Measurements from ENCODE around the gene HMGXB3.
A peak's percentile ranks its signal among the peaks of the same experiment; 100 is the strongest.
"Not testable (repeated sequence)": the region's sequence is repeated elsewhere in the genome, so short reads cannot be mapped to it uniquely, and the experiment has no call there.

The HMGXB3 gene

GRCh38 chr5:150021491-150022157, 21.1 kb downstream of the HMGXB3 start:
- DNase-seq (ENCODE audit: low read depth): no peak

- no peak for DNase-seq (ENCODE audit: low read depth)
Measured at GRCh38 chr5:150022158-150022531, 21.6 kb downstream of the HMGXB3 start.

- no peak for DNase-seq (ENCODE audit: low read depth)
Measured at GRCh38 chr5:150022681-150023080, 22.1 kb downstream of the HMGXB3 start.

- DNase-seq (ENCODE audit: low read depth): no peak
Measured at GRCh38 chr5:150023136-150023535, 22.6 kb downstream of the HMGXB3 start.

GRCh38 chr5:150024346-150024984, 23.9 kb downstream of the HMGXB3 start:
- no peak for DNase-seq (ENCODE audit: low read depth)

DNA sequence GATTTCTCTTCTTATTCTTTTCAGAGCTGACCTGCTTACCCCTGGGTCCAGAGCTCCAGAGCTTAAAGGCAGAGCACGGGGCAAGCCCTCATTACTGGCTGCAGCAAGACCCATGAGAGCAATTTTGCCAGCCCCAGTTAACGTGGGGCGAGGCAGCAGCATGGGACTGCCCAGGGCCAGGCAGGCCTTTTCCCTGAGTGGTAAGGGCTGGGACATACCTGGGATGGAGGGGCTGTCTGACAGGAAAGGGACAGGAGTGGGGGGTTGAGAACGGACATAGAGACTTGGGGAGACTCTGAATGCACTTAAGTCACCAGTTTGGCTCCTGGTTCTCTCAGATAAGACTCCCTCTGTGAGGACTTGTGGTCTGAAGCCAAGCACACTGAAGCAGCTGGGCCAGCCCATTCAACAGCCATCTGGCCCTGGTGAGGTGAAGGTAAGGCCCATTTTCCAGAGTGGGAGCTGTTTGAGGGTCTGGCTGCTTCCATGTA, 26.2 kb downstream of the HMGXB3 start:
- no peak for DNase-seq (ENCODE audit: low read depth)

GRCh38 chr5:150028047-150028446, 27.5 kb downstream of the HMGXB3 start:
- not testable (repeated sequence) for DNase-seq (ENCODE audit: low read depth)

DNA sequence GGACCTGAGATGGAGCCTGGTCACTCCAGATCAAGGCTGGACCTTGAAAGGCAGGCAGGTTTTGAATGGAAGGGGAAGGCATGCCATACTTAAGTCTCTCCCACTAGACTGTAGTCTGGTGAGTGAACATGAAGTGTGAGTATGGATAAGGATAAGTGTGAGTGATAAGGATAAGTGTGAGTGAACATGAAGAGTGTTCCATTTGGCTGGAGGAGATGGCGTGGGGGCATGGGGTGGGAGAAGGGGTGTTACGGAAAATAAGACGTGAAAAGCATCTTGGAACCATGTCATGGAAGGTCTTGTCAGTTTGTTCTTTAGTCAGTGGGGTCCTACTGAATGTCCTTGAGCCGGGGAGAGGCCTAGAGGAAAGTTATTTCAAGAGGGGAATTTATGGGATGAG, 32.8 kb downstream of the HMGXB3 start:
- DNase-seq (ENCODE audit: low read depth): no peak

DNA sequence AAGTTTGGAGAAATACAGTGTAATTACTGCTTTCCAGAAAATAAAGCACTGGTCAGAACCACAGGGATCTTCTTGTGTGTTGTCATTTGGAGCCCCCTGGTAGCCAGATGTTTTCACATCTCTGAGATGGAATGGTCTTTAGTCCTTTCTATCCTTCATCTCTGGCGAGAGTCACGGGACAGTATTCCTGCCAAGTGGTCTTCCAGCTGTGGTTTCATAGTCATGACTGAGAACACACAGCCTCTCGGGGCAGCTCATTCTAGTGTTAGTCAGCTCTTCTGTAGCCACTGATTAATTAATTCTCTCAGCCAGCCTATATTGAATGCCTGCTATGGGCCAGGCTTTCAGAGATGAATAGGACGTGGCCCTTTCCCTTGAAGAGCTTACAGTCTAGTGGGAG, 34.1 kb downstream of the HMGXB3 start:
- no peak for DNase-seq (ENCODE audit: low read depth)

GRCh38 chr5:150035139-150035895, 34.8 kb downstream of the HMGXB3 start:
- no peak for DNase-seq (ENCODE audit: low read depth)

DNA sequence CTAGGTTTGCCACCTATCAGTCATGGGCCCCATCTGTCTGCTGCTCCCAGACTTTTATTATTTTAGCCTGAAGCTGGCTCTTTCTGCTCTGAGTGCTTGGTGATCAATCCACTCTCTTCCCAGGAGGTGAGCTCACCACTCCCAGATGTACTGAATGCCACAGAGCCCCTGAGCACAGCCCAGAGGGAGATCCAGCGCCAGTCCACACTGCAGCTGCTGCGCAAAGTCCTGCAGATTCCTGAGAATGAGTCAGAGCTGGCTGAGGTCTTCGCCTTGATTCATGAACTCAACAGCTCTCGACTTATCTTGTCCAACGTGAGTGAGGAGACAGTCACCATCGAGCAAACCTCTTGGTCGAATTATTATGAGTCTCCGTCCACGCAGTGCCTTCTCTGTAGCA, 36.0 kb downstream of the HMGXB3 start:
- DNase-seq (ENCODE audit: low read depth): peak; percentile 73

- no peak for DNase-seq (ENCODE audit: low read depth)
Measured at GRCh38 chr5:150038547-150038946, 38.0 kb downstream of the HMGXB3 start.

GRCh38 chr5:150042459-150042858, 41.9 kb downstream of the HMGXB3 start:
- no peak for DNase-seq (ENCODE audit: low read depth)

GRCh38 chr5:150043657-150044328, 43.3 kb downstream of the HMGXB3 start:
- DNase-seq (ENCODE audit: low read depth): no peak

DNA sequence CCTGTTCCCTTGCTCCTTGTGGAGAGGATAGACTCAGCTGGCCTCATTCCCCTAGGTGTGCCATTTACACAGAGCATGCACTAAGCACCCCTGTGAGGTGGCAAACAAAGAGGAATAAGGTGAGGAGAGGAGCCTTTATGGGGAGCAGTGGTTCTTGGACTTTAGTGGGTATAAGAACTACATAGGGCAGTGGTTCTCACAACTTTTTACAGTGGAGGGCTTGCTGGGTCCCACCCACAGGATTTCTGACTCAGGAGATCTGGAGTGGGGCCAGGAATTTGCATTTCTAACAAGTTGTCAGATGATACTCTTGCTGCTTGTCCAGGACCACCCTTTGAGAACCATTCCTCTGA, 43.8 kb downstream of the HMGXB3 start:
- DNase-seq (ENCODE audit: low read depth): no peak

- DNase-seq (ENCODE audit: low read depth): no peak
Measured at GRCh38 chr5:150044712-150045111, 44.2 kb downstream of the HMGXB3 start.

- DNase-seq (ENCODE audit: low read depth): no peak
Measured at GRCh38 chr5:150045549-150045948, 45.0 kb downstream of the HMGXB3 start.

DNA sequence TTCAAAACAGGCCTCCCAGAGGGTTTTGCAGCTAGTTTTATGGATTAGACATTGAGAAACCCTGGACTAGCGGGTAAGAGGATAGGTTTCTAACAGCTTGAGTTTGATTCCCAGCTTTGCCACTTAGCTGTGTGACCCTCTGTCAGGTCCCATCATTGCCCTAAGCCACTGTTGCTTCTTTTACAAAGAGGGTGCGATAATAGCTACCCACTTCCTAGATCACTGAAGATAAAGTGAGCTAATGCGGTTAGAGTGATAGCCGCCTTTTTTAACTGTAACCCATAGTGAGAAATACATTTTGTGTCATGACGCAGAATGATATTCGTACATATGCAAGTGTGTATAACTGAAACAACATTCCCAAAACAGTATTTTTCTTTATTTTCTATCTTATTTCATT, 45.5 kb downstream of the HMGXB3 start:
- no peak for DNase-seq (ENCODE audit: low read depth)

GRCh38 chr5:150050172-150050811, 49.8 kb downstream of the HMGXB3 start:
- DNase-seq (ENCODE audit: low read depth): not testable (repeated sequence)

GRCh38 chr5:150051657-150052195, 51.2 kb downstream of the HMGXB3 start:
- no peak for DNase-seq (ENCODE audit: low read depth)

DNA sequence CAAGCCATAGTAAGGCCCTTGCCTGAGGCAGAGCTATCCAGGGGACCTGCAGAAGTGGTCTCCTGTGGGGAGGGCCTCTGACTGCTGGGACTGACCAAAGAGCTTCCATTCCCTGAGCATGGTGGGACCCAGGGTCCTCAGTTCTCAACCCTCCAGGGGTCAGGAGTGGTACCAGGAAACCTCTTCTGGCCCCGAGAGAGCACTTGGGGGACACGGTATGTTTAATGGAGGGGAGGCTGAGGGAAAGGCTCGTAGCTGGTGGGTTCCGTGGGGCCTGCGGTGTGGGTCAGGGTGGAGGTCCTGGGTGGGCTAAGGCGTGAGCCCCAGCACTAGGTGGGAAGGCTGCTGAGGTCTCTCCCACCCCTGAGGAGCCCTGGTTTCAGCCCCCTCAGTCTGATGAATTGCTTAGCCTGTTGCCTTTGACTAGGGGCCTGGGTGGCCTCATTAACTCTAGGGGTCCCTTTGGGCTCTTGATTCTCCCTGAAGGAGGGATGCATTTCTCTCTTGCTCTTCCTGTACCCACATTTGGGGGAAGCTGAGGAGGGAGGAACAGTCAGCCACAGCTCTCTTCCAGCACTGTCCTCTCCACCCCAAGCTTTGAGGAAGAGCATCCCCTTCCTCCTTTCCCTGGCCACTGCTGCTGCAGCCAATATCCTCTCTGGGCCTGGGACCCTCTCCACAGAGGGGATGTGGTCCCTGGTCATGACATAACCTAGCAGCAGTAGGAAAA, 51.9 kb downstream of the HMGXB3 start:
- DNase-seq (ENCODE audit: low read depth): no peak
